GM12874 (cell line): ENCODE data around the gene CC2D2A.

Source experiments
- CTCF ChIP-seq: IDR thresholded peaks from 2 replicates; pipeline ENCODE4 v1.5.1; 2011; ENCODE audit warnings: low read depth, mild to moderate bottlenecking, control low read depth, low read length, moderate library complexity; ENCODE audit not compliant: insufficient read depth

CC2D2A gene

GRCh38 chr4:15562623-15563022 is 92.9 kb downstream of the CC2D2A start:
- no peak for TF ChIP-seq CTCF

- no peak for TF ChIP-seq CTCF
Measured at GRCh38 chr4:15563871-15564270, 94.2 kb downstream of the CC2D2A start.

GRCh38 chr4:15568821-15569220 is 99.1 kb downstream of the CC2D2A start:
- no peak for TF ChIP-seq CTCF

- no peak for TF ChIP-seq CTCF
Measured at GRCh38 chr4:15569746-15570145, 100.1 kb downstream of the CC2D2A start.

- no peak for TF ChIP-seq CTCF
Measured at GRCh38 chr4:15575966-15576365, 106.3 kb downstream of the CC2D2A start.

- TF ChIP-seq CTCF = no peak
Measured at GRCh38 chr4:15577508-15577907, 107.8 kb downstream of the CC2D2A start.

- TF ChIP-seq CTCF = no peak
Measured at GRCh38 chr4:15584785-15585184, 115.1 kb downstream of the CC2D2A start.

- no peak for TF ChIP-seq CTCF
Measured at GRCh38 chr4:15585331-15585730, 115.6 kb downstream of the CC2D2A start.
